ENCODE data around the gene NFASC.

GRCh38 chr1:204904228-204904810 is 33.7 kb downstream of the NFASC start:
- TF ChIP-seq CTCF (IDR thresholded peaks at IDR 0.05; ENCODE audit: low read depth, low read length, poor library complexity, severe bottlenecking) (no peak), EZH2phosphoT487 (IDR thresholded peaks at IDR 0.05; ENCODE audit: borderline replicate concordance, low read length) (no peak)
